CMK (cell line): ENCODE results near the gene RPRML.
"Not testable (repeated sequence)": the region's sequence is repeated elsewhere in the genome, so short reads cannot be mapped to it uniquely, and the experiment has no call there.

Source experiments
- DNase-seq: peaks from one replicate; pipeline ENCODE4 v3.0.0-alpha.2; 2010; ENCODE audit warnings: low read depth

RPRML gene

GRCh38 chr17:46979147-46979863, at the start of gene RPRML:
RPRML (minus strand) TSS chr17:46979253; CDS start chr17:46979007, 246 bp downstream.
- no peak for DNase-seq

- not testable (repeated sequence) for DNase-seq
These were observed 37.9 kb upstream of the RPRML start for GRCh38 chr17:47016966-47017365.

GRCh38 chr17:47013341-47013740, 34.3 kb upstream of the RPRML start:
- DNase-seq = no peak

GRCh38 chr17:47012457-47012856, 33.4 kb upstream of the RPRML start:
- no peak for DNase-seq

GRCh38 chr17:47009759-47010594, 30.9 kb upstream of the RPRML start:
- DNase-seq = no peak

GRCh38 chr17:47004906-47005305, 25.9 kb upstream of the RPRML start:
- no peak for DNase-seq

- DNase-seq = not testable (repeated sequence)
These were observed 24.8 kb upstream of the RPRML start for GRCh38 chr17:47003864-47004263.

- no peak for DNase-seq
These were observed 17.0 kb upstream of the RPRML start for GRCh38 chr17:46995841-46996571.

- no peak for DNase-seq
These were observed 15.9 kb upstream of the RPRML start for GRCh38 chr17:46994993-46995392.

- no peak for DNase-seq
These were observed 12.6 kb upstream of the RPRML start for GRCh38 chr17:46991617-46992016.

GRCh38 chr17:46989637-46990431, 10.8 kb upstream of the RPRML start:
- DNase-seq = no peak

GRCh38 chr17:46987927-46988326, 8.9 kb upstream of the RPRML start:
- DNase-seq = not testable (repeated sequence)

GRCh38 chr17:46986366-46986765, 7.3 kb upstream of the RPRML start:
- no peak for DNase-seq

- no peak for DNase-seq
These were observed 5.8 kb upstream of the RPRML start for GRCh38 chr17:46984892-46985291.

GRCh38 chr17:46984341-46984740, 5.3 kb upstream of the RPRML start:
- DNase-seq = no peak

GRCh38 chr17:46983782-46984181, 4.7 kb upstream of the RPRML start:
- DNase-seq = no peak

GRCh38 chr17:46982577-46982976, 3.5 kb upstream of the RPRML start:
- DNase-seq = no peak

- no peak for DNase-seq
These were observed 435 bp downstream of the RPRML start for GRCh38 chr17:46978489-46979146.

- no peak for DNase-seq
These were observed 1.1 kb downstream of the RPRML start for GRCh38 chr17:46977750-46978488.

- DNase-seq = no peak
These were observed 1.7 kb downstream of the RPRML start for GRCh38 chr17:46977348-46977747.
